Nephron (organoid): Measurements from ENCODE around the gene ATP8B3.

Source experiments
- H3K27ac Mint-ChIP-seq, 3 experiments: 2 replicates each; pipeline ENCODE4 v1.8.0; 2020; ENCODE audit warnings: mixed read lengths in 3 of 3, mild to moderate bottlenecking in 2 of 3, moderate library complexity in 1 of 3
- H3K27me3 Mint-ChIP-seq: 2 replicates; pipeline ENCODE4 v1.8.0; 2021; ENCODE audit warnings: low read depth, mild to moderate bottlenecking, moderate library complexity, mixed read lengths
- H3K36me3 Mint-ChIP-seq: 2 replicates; pipeline ENCODE4 v1.8.0; 2020; ENCODE audit warnings: low read depth, mixed read lengths
- H3K4me1 Mint-ChIP-seq: 2 replicates; pipeline ENCODE4 v1.8.0; 2020; ENCODE audit warnings: mixed read lengths
- H3K4me3 Mint-ChIP-seq, 3 experiments: 2 replicates each; pipeline ENCODE4 v1.8.0; 2020; ENCODE audit warnings: mild to moderate bottlenecking in 3 of 3, mixed read lengths in 3 of 3, moderate library complexity in 2 of 3
- H3K9me3 Mint-ChIP-seq: 2 replicates; pipeline ENCODE4 v1.8.0; 2020; ENCODE audit warnings: mixed read lengths
- TF ChIP-seq, protein P1 (sequence below), 3 experiments: fragments of 200-600 bp; sonication (generic); IDR thresholded peaks; one replicate each; pipeline ENCODE4 v1.5.0; 2021; ENCODE audit warnings: antibody characterized with exemption in 3 of 3; ENCODE audit not compliant: unreplicated experiment in 3 of 3

ATP8B3 gene

DNA sequence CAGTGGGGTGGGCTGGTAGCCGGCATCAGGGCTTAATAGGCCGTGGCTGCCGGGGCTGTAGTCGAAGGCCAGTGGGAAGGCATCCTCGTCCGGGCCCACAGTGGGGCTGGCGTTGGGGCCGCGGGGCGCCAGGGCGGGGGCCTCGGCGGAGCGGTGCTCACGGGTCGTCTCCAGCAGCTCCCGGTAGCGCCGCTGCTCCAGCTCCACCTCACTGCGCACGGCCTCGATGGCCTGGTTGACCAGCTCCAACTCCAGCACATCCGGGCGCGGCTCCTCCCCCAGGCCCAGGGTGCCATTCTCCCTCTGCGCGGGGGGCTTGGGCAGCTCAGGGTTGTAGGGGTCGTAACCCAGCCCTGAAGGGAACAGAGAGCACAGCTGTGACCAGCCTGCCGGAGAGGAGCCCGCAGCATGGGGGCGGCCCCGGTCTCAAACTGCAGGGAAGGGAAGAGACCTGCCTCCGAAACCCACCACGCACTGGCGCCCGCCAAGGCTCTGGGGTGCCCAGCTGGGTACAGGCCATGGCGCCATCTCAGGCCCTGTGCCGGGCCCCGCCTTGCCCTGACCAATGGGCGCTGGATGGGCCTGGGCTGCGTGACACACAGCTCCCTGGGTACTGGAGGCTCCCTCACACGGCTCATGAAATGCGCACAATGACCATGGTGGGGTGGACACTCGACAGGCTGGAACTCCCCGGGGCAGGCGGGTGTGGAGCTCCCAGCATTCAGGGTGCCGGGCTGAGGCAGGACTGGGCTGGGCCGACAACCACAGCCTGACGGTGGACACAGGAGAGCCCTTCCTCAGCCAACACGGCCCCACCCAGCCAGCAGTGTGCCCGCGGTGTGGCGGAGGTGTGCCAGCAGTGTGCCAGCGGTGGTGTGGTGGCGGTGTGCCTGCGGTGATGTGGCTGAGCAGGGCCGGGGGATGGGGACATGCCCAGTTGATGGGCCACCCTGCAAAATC, 16.5 kb upstream of the ATP8B3 start:
- Mint-ChIP-seq H3K9me3 (no peaks in the 10 kb centered on the region), H3K4me1 (peaks cover 4% of the 10 kb centered on the region), H3K4me3 (no peak overlapping the region), H3K36me3 (peaks cover 7% of the 10 kb centered on the region), H3K27me3 (no peaks in the 10 kb centered on the region), H3K27ac (no peak overlapping the region)
- TF ChIP-seq, protein P1, sequence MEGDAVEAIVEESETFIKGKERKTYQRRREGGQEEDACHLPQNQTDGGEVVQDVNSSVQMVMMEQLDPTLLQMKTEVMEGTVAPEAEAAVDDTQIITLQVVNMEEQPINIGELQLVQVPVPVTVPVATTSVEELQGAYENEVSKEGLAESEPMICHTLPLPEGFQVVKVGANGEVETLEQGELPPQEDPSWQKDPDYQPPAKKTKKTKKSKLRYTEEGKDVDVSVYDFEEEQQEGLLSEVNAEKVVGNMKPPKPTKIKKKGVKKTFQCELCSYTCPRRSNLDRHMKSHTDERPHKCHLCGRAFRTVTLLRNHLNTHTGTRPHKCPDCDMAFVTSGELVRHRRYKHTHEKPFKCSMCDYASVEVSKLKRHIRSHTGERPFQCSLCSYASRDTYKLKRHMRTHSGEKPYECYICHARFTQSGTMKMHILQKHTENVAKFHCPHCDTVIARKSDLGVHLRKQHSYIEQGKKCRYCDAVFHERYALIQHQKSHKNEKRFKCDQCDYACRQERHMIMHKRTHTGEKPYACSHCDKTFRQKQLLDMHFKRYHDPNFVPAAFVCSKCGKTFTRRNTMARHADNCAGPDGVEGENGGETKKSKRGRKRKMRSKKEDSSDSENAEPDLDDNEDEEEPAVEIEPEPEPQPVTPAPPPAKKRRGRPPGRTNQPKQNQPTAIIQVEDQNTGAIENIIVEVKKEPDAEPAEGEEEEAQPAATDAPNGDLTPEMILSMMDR (IDR thresholded peaks at IDR 0.05; ENCODE audit: unreplicated experiment in 3 of 3): no peak

- Mint-ChIP-seq H3K27me3 (no peaks in the 10 kb centered on the region), H3K4me1 (peaks cover 4% of the 10 kb centered on the region), H3K27ac (peak overlapping the region in 1 of 3 experiments; percentile 33), H3K36me3 (peaks cover 10% of the 10 kb centered on the region), H3K4me3 (no peak overlapping the region), H3K9me3 (no peaks in the 10 kb centered on the region)
- TF ChIP-seq, protein P1 (IDR thresholded peaks at IDR 0.05; ENCODE audit: unreplicated experiment in 3 of 3): no peak
Measured at GRCh38 chr19:1827566-1828278, 15.6 kb upstream of the ATP8B3 start.

DNA sequence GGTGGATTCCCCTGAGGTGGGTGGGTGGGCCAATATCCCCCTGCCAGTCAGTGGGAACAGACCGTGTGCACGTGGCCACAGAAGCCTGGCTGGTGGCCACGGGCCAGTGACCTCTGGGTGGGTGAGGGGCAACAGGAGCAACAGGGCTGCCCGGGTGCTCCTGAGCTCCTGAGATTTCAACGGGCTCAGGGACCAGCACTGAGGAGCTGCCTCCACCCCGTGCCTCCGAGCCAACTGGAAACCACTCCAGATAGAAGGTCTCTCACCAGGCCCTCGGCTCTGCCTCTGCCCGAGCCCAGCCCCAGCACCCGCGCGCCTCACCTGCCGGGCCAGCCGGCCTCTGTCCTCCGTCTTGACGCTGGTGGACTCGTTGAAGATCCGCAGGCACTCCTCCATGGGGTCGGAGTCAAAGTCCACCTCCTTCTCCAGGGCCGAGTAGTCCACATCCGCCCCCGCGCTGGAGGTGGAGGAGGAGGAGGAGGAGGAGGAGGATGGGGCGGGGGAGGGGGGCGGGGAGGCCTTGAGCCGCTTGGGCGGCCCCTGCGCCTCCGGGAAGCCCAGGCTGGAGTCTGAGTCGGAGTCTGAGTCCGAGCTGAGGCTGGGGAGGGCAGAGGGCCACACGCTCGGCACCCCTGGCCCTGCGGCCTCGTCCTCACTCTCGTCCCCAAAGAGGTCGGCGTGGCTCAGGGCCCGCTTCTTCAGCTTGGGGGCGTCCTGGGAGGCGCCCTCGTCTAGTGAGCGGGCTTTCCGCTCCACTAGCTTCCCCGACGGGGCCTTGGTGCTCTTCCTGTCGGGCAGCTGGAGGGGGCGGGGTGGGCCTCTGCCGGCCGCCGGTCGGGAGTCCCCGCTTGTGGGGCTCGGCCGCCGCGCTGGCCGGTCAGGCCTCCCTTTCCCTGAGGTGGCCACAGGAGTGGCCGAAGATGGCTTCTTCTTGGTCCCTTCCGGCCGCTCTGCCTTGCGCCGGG, 14.8 kb upstream of the ATP8B3 start:
- no peaks in the 10 kb centered on the region for H3K27me3 Mint-ChIP-seq
- peaks cover 17% of the 10 kb centered on the region for H3K36me3 Mint-ChIP-seq
- no peaks in the 10 kb centered on the region for H3K9me3 Mint-ChIP-seq
- H3K27ac Mint-ChIP-seq: peak overlapping the region in 2 of 3 experiments; percentile 74 to 91
- H3K4me3 Mint-ChIP-seq: peak overlapping the region in 2 of 3 experiments; percentile 69 to 71
- peaks cover 4% of the 10 kb centered on the region for H3K4me1 Mint-ChIP-seq
- TF ChIP-seq, protein P1 (IDR thresholded peaks at IDR 0.05; ENCODE audit: unreplicated experiment in 3 of 3): no peak

DNA sequence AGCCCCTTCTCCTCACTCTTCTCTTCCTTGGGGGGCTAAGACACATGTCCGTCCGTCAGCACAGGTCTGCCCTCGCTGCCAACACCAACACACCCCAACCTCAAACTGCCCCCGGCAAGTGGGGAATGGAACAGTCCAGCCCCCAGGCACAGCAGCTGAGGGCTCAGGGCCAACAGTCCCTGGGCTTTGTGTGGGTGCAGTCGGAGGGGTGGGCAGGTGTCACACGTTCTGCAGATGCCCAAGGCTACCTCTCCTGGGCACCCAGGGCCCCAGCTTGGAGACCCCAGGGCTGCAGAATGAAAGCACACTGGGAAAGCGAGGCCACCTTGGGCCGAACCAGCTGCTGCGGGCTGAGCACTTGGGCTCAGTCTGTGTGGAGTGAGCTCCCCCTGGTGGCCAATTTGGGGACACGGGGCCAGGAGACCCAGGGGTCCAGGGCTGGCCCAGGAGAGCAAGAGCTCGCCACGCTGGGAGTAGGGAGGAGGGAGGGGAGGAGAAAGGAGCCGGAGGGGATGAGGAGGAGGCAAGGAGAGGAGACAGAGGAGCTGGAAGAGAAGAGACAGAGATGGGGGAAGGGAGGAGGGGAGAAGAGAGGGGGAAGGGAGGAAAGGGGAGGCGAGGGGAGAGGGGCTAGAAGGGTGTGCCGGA, 14.0 kb upstream of the ATP8B3 start:
- H3K27ac Mint-ChIP-seq: peak overlapping the region in 2 of 3 experiments; percentile 76 to 91
- peaks cover 22% of the 10 kb centered on the region for H3K36me3 Mint-ChIP-seq
- H3K9me3 Mint-ChIP-seq: no peaks in the 10 kb centered on the region
- peak overlapping the region in 2 of 3 experiments; percentile 69 to 71 for H3K4me3 Mint-ChIP-seq
- H3K27me3 Mint-ChIP-seq: no peaks in the 10 kb centered on the region
- TF ChIP-seq, protein P1 (IDR thresholded peaks at IDR 0.05; ENCODE audit: unreplicated experiment in 3 of 3): peak; percentile 82 to 93 (median 91)
- peaks cover 4% of the 10 kb centered on the region for H3K4me1 Mint-ChIP-seq

GRCh38 chr19:1824252-1824622, 12.2 kb upstream of the ATP8B3 start:
- Mint-ChIP-seq H3K9me3 (no peaks in the 10 kb centered on the region), H3K4me3 (no peak overlapping the region)

More at GRCh38 chr19:1824252-1824622, 12.2 kb upstream of the ATP8B3 start:
- Mint-ChIP-seq H3K27ac (peak overlapping the region in 1 of 3 experiments; percentile 29), H3K27me3 (no peaks in the 10 kb centered on the region), H3K4me1 (peaks cover 4% of the 10 kb centered on the region), H3K36me3 (peaks cover 28% of the 10 kb centered on the region)
- TF ChIP-seq, protein P1 (IDR thresholded peaks at IDR 0.05; ENCODE audit: unreplicated experiment in 3 of 3): no peak
